Left ventricle myocardium inferior (tissue), 1 donor: Measurements from ENCODE around the gene CMKLR1. TPM values are rescaled to one million over a fixed set of nuclear protein-coding genes. Genes with fewer than 3 reads are reported as not detected.

ENCODE experiments used
- DNase-seq: peaks from one replicate; pipeline ENCODE4 v3.0.0-alpha.2; 2020
- H3K27ac ChIP-seq: fragments of 200-600 bp; replicated peaks from 2 replicates; pipeline ENCODE4 v1.8.0; 2021
- H3K27me3 ChIP-seq: fragments of 200-600 bp; 2 replicates; pipeline ENCODE4 v1.8.0; 2021; ENCODE audit warnings: low read depth
- H3K36me3 ChIP-seq: fragments of 200-600 bp; 2 replicates; pipeline ENCODE4 v1.8.0; 2021
- H3K4me1 ChIP-seq: fragments of 200-600 bp; 2 replicates; pipeline ENCODE4 v1.8.0; 2021
- H3K4me3 ChIP-seq: fragments of 200-600 bp; 2 replicates; pipeline ENCODE4 v1.8.0; 2021; ENCODE audit warnings: mild to moderate bottlenecking, moderate library complexity
- H3K9me3 ChIP-seq: fragments of 200-600 bp; replicated peaks from 2 replicates; pipeline ENCODE4 v1.8.0; 2021
- intact Hi-C: fragments of 100-400 bp; cut with micrococcal nuclease; formaldehyde crosslinking; loops from one replicate; pipeline ENCODE4 v1.11.0; 2022
- total RNA-seq: library from RNA; stranded (reverse); fragmentation: NEBNext Ultra II Directional; extraction: Animal tissue kit (Norgen Biotek cat#: 25700); gene quantifications from one replicate; pipeline ENCODE4 v1.2.1, GENCODE V29; 2021
- TF ChIP-seq, protein P1 (sequence below): fragments of 200-600 bp; IDR thresholded peaks from 2 replicates; pipeline ENCODE4 v1.8.0; 2021; ENCODE audit warnings: antibody characterized with exemption, mild to moderate bottlenecking, borderline replicate concordance
- donor health status: DM: no; HTN: yes; CAD: no; lungs with severe emphysema.

The CMKLR1 gene
- total RNA-seq, 1 donor from 2014 or later = 5.7 TPM

DNA sequence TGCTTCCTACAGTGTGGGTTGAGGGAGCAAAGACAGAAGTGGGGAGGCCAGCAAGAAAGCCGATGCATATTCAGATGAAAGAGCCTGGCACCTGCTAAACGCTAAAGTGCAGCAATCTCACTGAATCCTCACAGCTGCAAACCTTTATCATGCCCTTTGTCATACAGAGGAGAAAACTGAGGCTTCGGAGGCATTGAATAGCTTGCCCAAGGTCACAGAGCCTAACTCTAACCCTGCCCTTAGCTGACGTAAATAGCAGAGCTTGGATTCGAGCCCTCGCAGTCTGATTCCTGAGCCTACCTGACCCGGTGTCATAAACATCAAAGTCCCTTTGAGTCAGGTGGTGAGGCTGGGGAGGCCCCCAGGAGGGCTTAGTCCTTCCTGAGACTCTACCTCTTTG lies 54.9 kb downstream of the CMKLR1 start:
- Histone ChIP-seq H3K4me3 (no peak overlapping the region), H3K36me3 (no peaks in the 10 kb centered on the region), H3K27me3 (peaks cover 20% of the 10 kb centered on the region), H3K4me1 (peaks cover 16% of the 10 kb centered on the region), H3K27ac (no peak overlapping the region), H3K9me3 (no peaks in the 10 kb centered on the region)
- intact Hi-C loops = no loop called here
- DNase-seq = no peak
- TF ChIP-seq, protein P1, sequence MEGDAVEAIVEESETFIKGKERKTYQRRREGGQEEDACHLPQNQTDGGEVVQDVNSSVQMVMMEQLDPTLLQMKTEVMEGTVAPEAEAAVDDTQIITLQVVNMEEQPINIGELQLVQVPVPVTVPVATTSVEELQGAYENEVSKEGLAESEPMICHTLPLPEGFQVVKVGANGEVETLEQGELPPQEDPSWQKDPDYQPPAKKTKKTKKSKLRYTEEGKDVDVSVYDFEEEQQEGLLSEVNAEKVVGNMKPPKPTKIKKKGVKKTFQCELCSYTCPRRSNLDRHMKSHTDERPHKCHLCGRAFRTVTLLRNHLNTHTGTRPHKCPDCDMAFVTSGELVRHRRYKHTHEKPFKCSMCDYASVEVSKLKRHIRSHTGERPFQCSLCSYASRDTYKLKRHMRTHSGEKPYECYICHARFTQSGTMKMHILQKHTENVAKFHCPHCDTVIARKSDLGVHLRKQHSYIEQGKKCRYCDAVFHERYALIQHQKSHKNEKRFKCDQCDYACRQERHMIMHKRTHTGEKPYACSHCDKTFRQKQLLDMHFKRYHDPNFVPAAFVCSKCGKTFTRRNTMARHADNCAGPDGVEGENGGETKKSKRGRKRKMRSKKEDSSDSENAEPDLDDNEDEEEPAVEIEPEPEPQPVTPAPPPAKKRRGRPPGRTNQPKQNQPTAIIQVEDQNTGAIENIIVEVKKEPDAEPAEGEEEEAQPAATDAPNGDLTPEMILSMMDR = no peak

- no peak for DNase-seq
- peaks cover 20% of the 10 kb centered on the region for H3K27me3 ChIP-seq
- H3K4me1 ChIP-seq = peaks cover 7% of the 10 kb centered on the region
- TF ChIP-seq, protein P1 = no peak
- intact Hi-C loops = no loop called here
- no peak overlapping the region for H3K4me3 ChIP-seq
- H3K36me3 ChIP-seq = no peaks in the 10 kb centered on the region
- H3K9me3 ChIP-seq = no peaks in the 10 kb centered on the region
- no peak overlapping the region for H3K27ac ChIP-seq
Measured at GRCh38 chr12:108282676-108283075, 56.4 kb downstream of the CMKLR1 start.

DNA sequence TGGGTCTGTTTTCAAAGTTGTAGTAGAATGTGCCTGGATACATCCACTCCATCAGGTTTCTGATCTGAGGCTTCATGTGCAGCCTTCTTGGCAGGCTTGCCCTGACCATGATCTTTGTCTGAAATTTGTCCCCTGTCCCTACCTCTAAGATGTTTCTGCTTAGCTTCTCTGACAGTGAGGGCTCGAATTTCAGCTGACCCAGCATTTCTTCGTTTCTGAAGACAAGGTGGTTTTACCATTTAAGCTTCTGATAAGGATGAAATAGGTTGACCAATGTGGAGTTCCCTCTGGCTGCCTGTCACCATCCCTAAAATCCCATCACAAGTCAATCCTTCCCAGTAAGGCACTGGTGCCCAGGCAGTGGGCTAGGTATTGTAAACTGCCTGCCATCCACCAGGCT lies 57.0 kb downstream of the CMKLR1 start:
- no peak overlapping the region for H3K27ac ChIP-seq
- intact Hi-C loops = no loop called here
- H3K36me3 ChIP-seq = no peaks in the 10 kb centered on the region
- H3K4me3 ChIP-seq = no peak overlapping the region
- no peak for DNase-seq
- no peaks in the 10 kb centered on the region for H3K9me3 ChIP-seq
- TF ChIP-seq, protein P1 = no peak
- peaks cover 7% of the 10 kb centered on the region for H3K4me1 ChIP-seq
- peaks cover 20% of the 10 kb centered on the region for H3K27me3 ChIP-seq

DNA sequence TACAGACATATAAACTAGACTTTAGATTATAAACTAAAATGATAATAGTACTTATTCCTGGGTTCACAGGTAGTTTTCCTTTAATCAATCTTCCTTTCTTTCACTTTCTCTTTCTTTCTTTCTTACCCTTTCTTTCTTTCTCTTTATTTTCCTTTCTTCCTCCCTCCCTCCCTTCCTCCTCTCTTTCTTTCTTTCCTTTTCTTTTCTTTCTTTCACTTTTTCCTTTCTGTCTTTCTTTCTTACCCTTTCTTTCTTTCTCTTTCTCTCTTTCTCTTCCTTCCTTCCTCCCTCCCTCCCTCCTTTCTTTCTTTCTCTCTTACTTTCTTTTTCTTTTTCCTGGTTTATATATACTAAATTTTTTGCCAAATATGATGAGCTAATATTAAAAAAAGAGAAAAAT lies 61.5 kb downstream of the CMKLR1 start:
- peaks cover 5% of the 10 kb centered on the region for H3K9me3 ChIP-seq
- no peaks in the 10 kb centered on the region for H3K36me3 ChIP-seq
- TF ChIP-seq, protein P1 = no peak
- no peak overlapping the region for H3K4me3 ChIP-seq
- intact Hi-C loops = no loop called here
- no peak overlapping the region for H3K27ac ChIP-seq
- H3K27me3 ChIP-seq = peaks cover 20% of the 10 kb centered on the region
- peaks cover 3% of the 10 kb centered on the region for H3K4me1 ChIP-seq
- DNase-seq = no peak

- intact Hi-C loops = no loop called here
- DNase-seq = no peak
- H3K36me3 ChIP-seq = no peaks in the 10 kb centered on the region
- no peak overlapping the region for H3K27ac ChIP-seq
- peaks cover 10% of the 10 kb centered on the region for H3K27me3 ChIP-seq
- H3K4me1 ChIP-seq = peaks cover 9% of the 10 kb centered on the region
- TF ChIP-seq, protein P1 = no peak
- H3K9me3 ChIP-seq = peaks cover 5% of the 10 kb centered on the region
- no peak overlapping the region for H3K4me3 ChIP-seq
Measured at GRCh38 chr12:108273217-108273616, 65.9 kb downstream of the CMKLR1 start.
